Hair follicular keratinocyte (primary cell): ENCODE measurements around the gene CDC42BPB. TPM values are rescaled to one million over a fixed set of nuclear protein-coding genes. Genes with fewer than 3 reads are reported as not detected.

Experiments used
- total RNA-seq: library from RNA; depleted of rRNA; stranded (reverse); fragments of >200 nt; gene quantifications from 2 replicates; pipeline ENCODE4 v1.2.3, GENCODE V29; 2015

CDC42BPB gene
- 38.6 and 53.4 TPM in 2 replicates for total RNA-seq

GRCh38 chr14:103057372-103058163 lies at the start of gene CDC42BPB:
Gene CDC42BPB (minus strand): TSS chr14:103057549. CDS start chr14:103057173, 376 bp downstream.

GRCh38 chr14:103094406-103095209 lies 37.3 kb upstream of the CDC42BPB start, which contains the start of gene EXOC3L4:
Gene EXOC3L4 (plus strand): TSS chr14:103094725. CDS start chr14:103100220, 5,495 bp downstream.

GRCh38 chr14:103084021-103084919 lies 26.9 kb upstream of the CDC42BPB start, which contains the start of gene LBHD2:
Gene LBHD2 (plus strand): TSS chr14:103084210. CDS start chr14:103086013, 1,803 bp downstream.

GRCh38 chr14:102922490-102923200 lies 134.7 kb downstream of the CDC42BPB start, which contains the start of gene AMN:
Gene AMN (plus strand): TSS chr14:102922663. CDS start chr14:102922689, 26 bp downstream.

Other genes starting within 250 kb of the CDC42BPB start
- 0.15 and 0.70 TPM in 2 replicates for gene AMN, start 134.9 kb downstream of the CDC42BPB start, total RNA-seq
- gene LBHD2, start 26.7 kb upstream of the CDC42BPB start, total RNA-seq, result not detected in 2 replicates
- gene EXOC3L4, start 37.2 kb upstream of the CDC42BPB start, total RNA-seq, result not detected in 2 replicates
- gene TNFAIP2, start 65.9 kb upstream of the CDC42BPB start, total RNA-seq, result 1.2 and 3.3 TPM in 2 replicates